ENCODE results near the gene SHLD1. TPM values are rescaled to one million over a fixed set of nuclear protein-coding genes. Genes with fewer than 3 reads are reported as not detected.

SHLD1 gene
- total RNA-seq, 2 donors from 2014 or later = 6.4 to 10.5 TPM

- intact Hi-C loops (cut with DNase I) = no loop called here
- no peak for TF ChIP-seq CTCF (IDR thresholded peaks at IDR 0.05)
- no peak for TF ChIP-seq POLR2AphosphoS5 (IDR thresholded peaks at IDR 0.05)
- TF ChIP-seq POLR2A (IDR thresholded peaks at IDR 0.05) = no peak
Measured at GRCh38 chr20:5729348-5729747, 20.9 kb upstream of the SHLD1 start.

GRCh38 chr20:5730131-5730530, 20.1 kb upstream of the SHLD1 start:
- no peaks in the 10 kb centered on the region for H3K9me3 ChIP-seq
- no peaks in the 10 kb centered on the region for H3K27me3 ChIP-seq (replicated peaks; ENCODE audit: insufficient read depth)
- TF ChIP-seq POLR2AphosphoS5 (IDR thresholded peaks at IDR 0.05) (no peak), POLR2A (IDR thresholded peaks at IDR 0.05) (no peak), CTCF (IDR thresholded peaks at IDR 0.05) (no peak)
- 94% methylated on average over 2 of the region's 2 CpGs for WGBS
- DNase-seq (ENCODE audit: low spot score) = no peak
- H3K4me3 ChIP-seq = no peak overlapping the region
- no peak overlapping the region for H3K27ac ChIP-seq
- no peaks in the 10 kb centered on the region for H3K4me1 ChIP-seq (replicated peaks)
- intact Hi-C loops (cut with DNase I) = loop anchor here (5.0 kb wide), 1 partner anchor 112 kb away; no protein-coding TSS in a partner anchor
- H3K36me3 ChIP-seq = no peaks in the 10 kb centered on the region

More at GRCh38 chr20:5729348-5729747, 20.9 kb upstream of the SHLD1 start:
- H3K9me3 ChIP-seq = no peaks in the 10 kb centered on the region
- H3K4me1 ChIP-seq (replicated peaks) = no peaks in the 10 kb centered on the region
- DNase-seq (ENCODE audit: low spot score) = no peak
- H3K4me3 ChIP-seq = no peak overlapping the region
- no peak overlapping the region for H3K27ac ChIP-seq
- no peaks in the 10 kb centered on the region for H3K27me3 ChIP-seq (replicated peaks; ENCODE audit: insufficient read depth)
- WGBS = 92% methylated on average over 2 of the region's 2 CpGs
- no peaks in the 10 kb centered on the region for H3K36me3 ChIP-seq

- intact Hi-C loops (cut with DNase I) = loop anchor here (5.0 kb wide), 1 partner anchor 110 kb away; no protein-coding TSS in a partner anchor
- Histone ChIP-seq H3K4me1 (replicated peaks) (no peaks in the 10 kb centered on the region), H3K36me3 (no peaks in the 10 kb centered on the region), H3K9me3 (no peaks in the 10 kb centered on the region), H3K4me3 (no peak overlapping the region), H3K27me3 (replicated peaks; ENCODE audit: insufficient read depth) (no peaks in the 10 kb centered on the region), H3K27ac (peak overlapping the region; percentile 9 to 41)
- WGBS = 49% methylated on average over 6 of the region's 6 CpGs
- DNase-seq (ENCODE audit: low spot score) = peak; percentile 22
- TF ChIP-seq POLR2AphosphoS5 (IDR thresholded peaks at IDR 0.05) = peak; percentile 47
- no peak for TF ChIP-seq POLR2A (IDR thresholded peaks at IDR 0.05)
- TF ChIP-seq CTCF (IDR thresholded peaks at IDR 0.05) = no peak
Measured at GRCh38 chr20:5731753-5732366, 18.3 kb upstream of the SHLD1 start.

GRCh38 chr20:5734602-5735001, 15.6 kb upstream of the SHLD1 start:
- H3K9me3 ChIP-seq = no peaks in the 10 kb centered on the region
- DNase-seq (ENCODE audit: low spot score) = no peak
- intact Hi-C loops (cut with DNase I) = loop anchor here (5.0 kb wide), 1 partner anchor 108 kb away; no protein-coding TSS in a partner anchor
- no peaks in the 10 kb centered on the region for H3K4me1 ChIP-seq (replicated peaks)
- no peaks in the 10 kb centered on the region for H3K36me3 ChIP-seq
- TF ChIP-seq CTCF (IDR thresholded peaks at IDR 0.05) (no peak), POLR2AphosphoS5 (IDR thresholded peaks at IDR 0.05) (no peak), POLR2A (IDR thresholded peaks at IDR 0.05) (no peak)
- 59% methylated on average over 1 of the region's 1 CpG for WGBS
- no peak overlapping the region for H3K4me3 ChIP-seq
- no peak overlapping the region for H3K27ac ChIP-seq
- no peaks in the 10 kb centered on the region for H3K27me3 ChIP-seq (replicated peaks; ENCODE audit: insufficient read depth)
